CD4-positive, CD25-positive, alpha-beta regulatory T cell (primary cell): ENCODE data around the gene ZFR. TPM values are rescaled to one million over a fixed set of nuclear protein-coding genes. Genes with fewer than 3 reads are reported as not detected.
A peak's percentile ranks its signal among the peaks of the same experiment; 100 is the strongest.

Experiments
- ATAC-seq, 2 donors: fragments of 150-1000 bp; cut with Tn5 transposase; one replicate each; pipeline ENCODE4 v1.10.0; 2021; ENCODE audit warnings: low read depth in 2 of 2, moderate number of reproducible peaks in 2 of 2, moderate library complexity in 1 of 2
- DNase-seq, 3 donors: peaks; one replicate each; pipeline versions ENCODE4 v3.0.0 to v3.0.0-alpha.2; 2012 to 2022; ENCODE audit warnings: mixed read lengths in 1 of 3
- H3K27ac ChIP-seq: one replicate; pipeline ENCODE4 v1.7.0; 2013; ENCODE audit warnings: mild to moderate bottlenecking, low read length; ENCODE audit not compliant: insufficient read depth, poor library complexity, severe bottlenecking
- H3K27me3 ChIP-seq: one replicate; pipeline ENCODE4 v1.7.0; 2013; ENCODE audit warnings: low read length; ENCODE audit not compliant: control insufficient read depth, insufficient read depth
- H3K36me3 ChIP-seq: one replicate; pipeline ENCODE4 v1.7.0; 2013; ENCODE audit warnings: mild to moderate bottlenecking, low read length, moderate library complexity; ENCODE audit not compliant: control insufficient read depth, insufficient read depth
- H3K4me1 ChIP-seq: 2 replicates; pipeline ENCODE4 v1.7.0; 2013; ENCODE audit warnings: mild to moderate bottlenecking, low read length; ENCODE audit not compliant: insufficient read depth, control insufficient read depth, poor library complexity, severe bottlenecking
- H3K4me3 ChIP-seq: one replicate; pipeline ENCODE4 v1.7.0; 2013; ENCODE audit warnings: low read depth, mild to moderate bottlenecking, low read length, moderate library complexity
- H3K9me3 ChIP-seq, 2 experiments: 1 replicate in 1 of 2; 2 replicates in 1 of 2; pipeline ENCODE4 v1.7.0; 2013; ENCODE audit warnings: low read length in 2 of 2, mild to moderate bottlenecking in 1 of 2, moderate library complexity in 1 of 2; ENCODE audit not compliant: control insufficient read depth in 2 of 2
- H3K27ac Mint-ChIP-seq, 3 donors: one replicate each; pipeline ENCODE4 v1.8.0; 2020 to 2022; ENCODE audit warnings: mild to moderate bottlenecking in 3 of 3, mixed read lengths in 3 of 3, moderate library complexity in 2 of 3
- H3K27me3 Mint-ChIP-seq: one replicate; pipeline ENCODE4 v1.8.0; 2022; ENCODE audit warnings: mild to moderate bottlenecking, mixed read lengths
- H3K36me3 Mint-ChIP-seq: one replicate; pipeline ENCODE4 v1.8.0; 2020; ENCODE audit warnings: mixed read lengths
- H3K4me1 Mint-ChIP-seq, 4 donors: one replicate each; pipeline ENCODE4 v1.8.0; 2020 to 2022; ENCODE audit warnings: mixed read lengths in 4 of 4, mild to moderate bottlenecking in 1 of 4
- H3K4me3 Mint-ChIP-seq, 4 donors: one replicate each; pipeline ENCODE4 v1.8.0; 2020 to 2022; ENCODE audit warnings: mild to moderate bottlenecking in 4 of 4, mixed read lengths in 4 of 4, moderate library complexity in 3 of 4
- H3K9me3 Mint-ChIP-seq, 7 donors: one replicate each; pipeline ENCODE4 v1.8.0; 2020 to 2022; ENCODE audit warnings: mixed read lengths in 7 of 7, mild to moderate bottlenecking in 3 of 7, moderate library complexity in 2 of 7
- polyA plus RNA-seq, 4 donors: library from polyadenylated mRNA; unstranded; fragments of 300-500 nt; fragmentation: Illumina TruSeq; gene quantifications; one replicate each; pipeline ENCODE4 v1.2.3, GENCODE V29; 2021
- total RNA-seq: library from RNA; stranded (reverse); gene quantifications from one replicate; pipeline ENCODE4 v1.2.3, GENCODE V29; 2022

The ZFR gene
- total and polyA plus RNA-seq, 5 donors from 2014 or later: 63.6 to 84.8 (median 74.2) TPM

- H3K27me3 Mint-ChIP-seq: no peaks in the 10 kb centered on the region
- ATAC-seq (no peak), DNase-seq (peak in 1 of 3 donors; percentile 4)
- peak overlapping the region; percentile 60 to 96 (median 92) for H3K27ac Mint-ChIP-seq
- no peaks in the 10 kb centered on the region for H3K9me3 Mint-ChIP-seq
- H3K36me3 Mint-ChIP-seq: peaks cover 15% of the 10 kb centered on the region
- H3K4me3 Mint-ChIP-seq: peak overlapping the region; percentile 92 to 97 (median 94)
- Histone ChIP-seq H3K4me1 (peaks cover 25% of the 10 kb centered on the region), H3K4me3 (peak overlapping the region; percentile 82), H3K9me3 (no peaks in the 10 kb centered on the region), H3K36me3 (peaks cover 2% of the 10 kb centered on the region), H3K27me3 (no peaks in the 10 kb centered on the region), H3K27ac (peak overlapping the region; percentile 82)
- H3K4me1 Mint-ChIP-seq: peaks cover 27 to 58% (median 45%) of the 10 kb centered on the region in 4 donors
Observed at GRCh38 chr5:32311404-32312196, 132.9 kb downstream of the ZFR start.

GRCh38 chr5:32309761-32310160 lies 134.8 kb downstream of the ZFR start:
- no peak overlapping the region for H3K27ac Mint-ChIP-seq
- peaks cover 19% of the 10 kb centered on the region for H3K36me3 Mint-ChIP-seq
- peak overlapping the region; percentile 60 to 83 (median 72) for H3K4me3 Mint-ChIP-seq
- no peak overlapping the region for H3K4me3 ChIP-seq
- no peaks in the 10 kb centered on the region for H3K27me3 ChIP-seq
- no peak overlapping the region for H3K27ac ChIP-seq
- ATAC-seq (no peak), DNase-seq (no peak)
- H3K36me3 ChIP-seq: peaks cover 2% of the 10 kb centered on the region
- peaks cover 24 to 72% (median 53%) of the 10 kb centered on the region in 4 donors for H3K4me1 Mint-ChIP-seq
- no peaks in the 10 kb centered on the region for H3K27me3 Mint-ChIP-seq
- H3K9me3 Mint-ChIP-seq: no peaks in the 10 kb centered on the region
- peaks cover 25% of the 10 kb centered on the region for H3K4me1 ChIP-seq
- no peaks in the 10 kb centered on the region for H3K9me3 ChIP-seq

GRCh38 chr5:32308946-32309345 lies 135.6 kb downstream of the ZFR start:
- DNase-seq: no peak
- H3K27me3 ChIP-seq: no peaks in the 10 kb centered on the region
- Mint-ChIP-seq H3K4me3 (peak overlapping the region in 2 of 4 donors; percentile 71 to 83), H3K9me3 (no peaks in the 10 kb centered on the region), H3K27me3 (no peaks in the 10 kb centered on the region), H3K36me3 (peaks cover 22% of the 10 kb centered on the region), H3K27ac (no peak overlapping the region), H3K4me1 (peaks cover 28 to 79% (median 56%) of the 10 kb centered on the region in 4 donors)
- no peak overlapping the region for H3K4me3 ChIP-seq
- H3K9me3 ChIP-seq: no peaks in the 10 kb centered on the region
- H3K4me1 ChIP-seq: peaks cover 25% of the 10 kb centered on the region
- no peak for ATAC-seq
- H3K36me3 ChIP-seq: peaks cover 2% of the 10 kb centered on the region
- no peak overlapping the region for H3K27ac ChIP-seq

GRCh38 chr5:32307769-32308194 lies 136.8 kb downstream of the ZFR start:
- H3K4me3 ChIP-seq: no peak overlapping the region
- peaks cover 2% of the 10 kb centered on the region for H3K36me3 ChIP-seq
- H3K9me3 ChIP-seq: no peaks in the 10 kb centered on the region
- no peaks in the 10 kb centered on the region for H3K27me3 Mint-ChIP-seq
- peaks cover 25% of the 10 kb centered on the region for H3K4me1 ChIP-seq
- no peaks in the 10 kb centered on the region for H3K27me3 ChIP-seq
- H3K27ac Mint-ChIP-seq: no peak overlapping the region
- ATAC-seq (no peak), DNase-seq (no peak)
- peaks cover 37 to 86% (median 63%) of the 10 kb centered on the region in 4 donors for H3K4me1 Mint-ChIP-seq
- H3K36me3 Mint-ChIP-seq: peaks cover 22% of the 10 kb centered on the region
- peak overlapping the region in 1 of 4 donors; percentile 34 for H3K4me3 Mint-ChIP-seq
- no peak overlapping the region for H3K27ac ChIP-seq
- no peaks in the 10 kb centered on the region for H3K9me3 Mint-ChIP-seq

GRCh38 chr5:32304622-32305021 lies 139.9 kb downstream of the ZFR start:
- no peak for DNase-seq
- H3K4me1 ChIP-seq: peaks cover 2% of the 10 kb centered on the region

More at GRCh38 chr5:32304622-32305021, 139.9 kb downstream of the ZFR start:
- peaks cover 37% of the 10 kb centered on the region for H3K36me3 Mint-ChIP-seq
- H3K36me3 ChIP-seq: peaks cover 6% of the 10 kb centered on the region
- peak overlapping the region in 1 of 4 donors; percentile 61 for H3K4me3 Mint-ChIP-seq
- no peak overlapping the region for H3K4me3 ChIP-seq
- no peaks in the 10 kb centered on the region for H3K9me3 Mint-ChIP-seq
- ATAC-seq: peak in 1 of 2 donors; percentile 48
- H3K27me3 ChIP-seq: no peaks in the 10 kb centered on the region
- H3K27ac Mint-ChIP-seq: peak overlapping the region in 1 of 3 donors; percentile 30
- H3K27me3 Mint-ChIP-seq: no peaks in the 10 kb centered on the region
- H3K4me1 Mint-ChIP-seq: peaks cover 30 to 90% (median 66%) of the 10 kb centered on the region in 4 donors
- H3K27ac ChIP-seq: no peak overlapping the region
- no peaks in the 10 kb centered on the region for H3K9me3 ChIP-seq

Other genes starting within 250 kb of the ZFR start
- gene MTMR12, start 131.8 kb downstream of the ZFR start, total RNA-seq: 27.7 TPM
- 10 to 100 TPM; 12.9 to 21.3 (median 17.6) TPM for gene MTMR12, start 131.8 kb downstream of the ZFR start, polyA plus RNA-seq
- gene SUB1, start 140.8 kb upstream of the ZFR start, total RNA-seq: 379 TPM
- 100 to 1,000 TPM; 566 to 848 (median 647) TPM for gene SUB1, start 140.8 kb upstream of the ZFR start, polyA plus RNA-seq